ENCODE data around the gene GABBR1. TPM values are rescaled to one million over a fixed set of nuclear protein-coding genes. Genes with fewer than 3 reads are reported as not detected.

Gene GABBR1
- total RNA-seq, 2 donors from 2014 or later = 19.4 to 30.7 TPM

DNA sequence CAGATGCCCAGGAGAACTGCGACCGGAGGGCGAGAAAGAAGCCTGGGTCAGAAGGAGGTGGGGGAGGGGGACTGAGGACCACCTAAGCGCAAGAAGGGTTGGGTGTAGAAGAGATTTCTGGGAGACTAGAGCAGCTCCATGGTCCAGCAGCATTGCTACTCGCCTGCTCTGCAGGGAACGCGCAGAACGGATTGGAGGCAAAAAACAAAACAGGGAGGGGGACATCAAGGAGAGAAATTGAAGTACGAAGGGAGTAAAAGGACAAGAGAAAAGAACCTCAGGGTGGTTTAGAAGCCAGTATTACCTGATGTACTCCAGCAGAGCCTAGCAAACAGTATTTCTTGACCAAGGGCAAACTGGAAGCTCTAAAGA is 537 bp upstream of the GABBR1 start:
- no peak for TF ChIP-seq CTCF (IDR thresholded peaks at IDR 0.05)
- no peak for TF ChIP-seq POLR2A (IDR thresholded peaks at IDR 0.05)
- TF ChIP-seq POLR2AphosphoS5 (IDR thresholded peaks at IDR 0.05) = no peak
- H3K9me3 ChIP-seq = no peaks in the 10 kb centered on the region
- no peaks in the 10 kb centered on the region for H3K4me1 ChIP-seq (replicated peaks)
- no peak for DNase-seq (ENCODE audit: low spot score)
- H3K36me3 ChIP-seq = no peaks in the 10 kb centered on the region
- intact Hi-C loops (cut with DNase I) = no loop called here
- peak overlapping the region; percentile 64 to 65 for H3K4me3 ChIP-seq
- peak overlapping the region; percentile 82 to 86 for H3K27ac ChIP-seq
- no peaks in the 10 kb centered on the region for H3K27me3 ChIP-seq (replicated peaks; ENCODE audit: insufficient read depth)
- 1% methylated on average over 9 of the region's 9 CpGs for WGBS

GRCh38 chr6:29631860-29632731 is 887 bp downstream of the GABBR1 start:
- Histone ChIP-seq H3K36me3 (no peaks in the 10 kb centered on the region), H3K27ac (peak overlapping the region; percentile 82 to 86), H3K9me3 (no peaks in the 10 kb centered on the region), H3K4me1 (replicated peaks) (no peaks in the 10 kb centered on the region), H3K27me3 (replicated peaks; ENCODE audit: insufficient read depth) (no peaks in the 10 kb centered on the region), H3K4me3 (peak overlapping the region; percentile 64 to 65)
- TF ChIP-seq POLR2AphosphoS5 (IDR thresholded peaks at IDR 0.05) = no peak
- TF ChIP-seq CTCF (IDR thresholded peaks at IDR 0.05) = no peak
- no peak for TF ChIP-seq POLR2A (IDR thresholded peaks at IDR 0.05)
- intact Hi-C loops (cut with DNase I) = no loop called here
- WGBS = 4% methylated on average over 33 of the region's 53 CpGs
- DNase-seq (ENCODE audit: low spot score) = peak; percentile 58

DNA sequence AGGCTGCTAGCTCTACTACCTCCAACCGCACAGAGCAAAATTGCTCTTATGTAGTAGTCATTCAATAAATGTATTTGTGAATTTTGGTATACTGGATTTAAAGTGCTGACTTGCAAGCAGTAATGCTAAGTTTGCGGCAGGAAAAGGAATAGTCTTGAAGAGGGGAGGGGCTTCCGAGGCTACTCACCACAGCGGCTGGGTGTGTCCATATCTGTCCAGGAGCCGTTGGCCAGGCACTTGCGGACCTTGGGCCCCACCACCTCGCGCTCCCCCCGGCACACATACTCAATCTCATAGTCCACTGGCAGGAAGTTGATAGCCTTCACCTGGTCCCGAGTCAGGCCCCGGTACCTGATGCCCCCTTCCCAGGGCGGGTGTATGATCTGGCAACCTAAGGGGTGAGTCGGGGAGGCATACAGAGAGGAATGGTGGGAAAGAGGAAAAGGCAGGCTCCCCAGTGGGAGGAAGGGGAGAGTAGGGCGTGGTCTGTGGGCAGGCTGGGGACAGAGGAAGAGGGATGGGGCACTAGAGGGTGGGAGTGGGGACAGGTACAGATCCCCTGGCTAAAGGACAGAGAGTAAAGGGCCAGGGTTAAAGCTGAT is 1.7 kb downstream of the GABBR1 start:
- no peak for DNase-seq (ENCODE audit: low spot score)
- H3K27ac ChIP-seq = no peak overlapping the region

DNA sequence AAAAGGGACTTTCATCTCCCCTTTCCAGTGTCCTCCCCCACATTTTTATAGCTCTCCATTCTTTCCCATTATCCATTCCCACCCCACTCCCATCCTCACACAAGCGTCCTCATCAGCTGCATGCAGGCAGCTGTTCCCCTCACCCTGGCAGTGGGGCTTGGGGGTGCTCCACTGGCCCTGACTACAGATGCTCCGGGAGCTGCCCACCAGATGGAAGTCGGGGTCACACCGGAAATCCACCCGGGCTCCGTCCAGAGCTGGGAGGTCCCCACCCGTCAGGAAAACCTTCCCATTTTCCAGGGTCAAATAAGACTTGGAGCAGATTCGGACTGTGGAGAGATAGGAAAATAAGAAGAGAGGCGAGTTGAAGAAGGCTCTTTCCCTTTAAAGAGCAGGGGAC is 2.7 kb downstream of the GABBR1 start:
- DNase-seq (ENCODE audit: low spot score) = no peak
- H3K4me1 ChIP-seq (replicated peaks) = no peaks in the 10 kb centered on the region
- no peak overlapping the region for H3K4me3 ChIP-seq
- WGBS = 87% methylated on average over 9 of the region's 9 CpGs
- H3K9me3 ChIP-seq = no peaks in the 10 kb centered on the region
- intact Hi-C loops (cut with DNase I) = no loop called here
- TF ChIP-seq POLR2AphosphoS5 (IDR thresholded peaks at IDR 0.05) (no peak), CTCF (IDR thresholded peaks at IDR 0.05) (no peak)
- H3K27me3 ChIP-seq (replicated peaks; ENCODE audit: insufficient read depth) = no peaks in the 10 kb centered on the region
- H3K36me3 ChIP-seq = no peaks in the 10 kb centered on the region
- H3K27ac ChIP-seq = no peak overlapping the region

More for the DNA sequence above, 1.7 kb downstream of the GABBR1 start:
- Histone ChIP-seq H3K27me3 (replicated peaks; ENCODE audit: insufficient read depth) (no peaks in the 10 kb centered on the region), H3K9me3 (no peaks in the 10 kb centered on the region), H3K4me3 (no peak overlapping the region), H3K36me3 (no peaks in the 10 kb centered on the region), H3K4me1 (replicated peaks) (no peaks in the 10 kb centered on the region)
- intact Hi-C loops (cut with DNase I) = no loop called here
- WGBS = 75% methylated on average over 14 of the region's 14 CpGs
- TF ChIP-seq CTCF (IDR thresholded peaks at IDR 0.05) (no peak), POLR2AphosphoS5 (IDR thresholded peaks at IDR 0.05) (no peak), POLR2A (IDR thresholded peaks at IDR 0.05) (no peak)
